CD14-positive monocyte (primary cell): ENCODE measurements around the gene PRRT4. TPM values are rescaled to one million over a fixed set of nuclear protein-coding genes. Genes with fewer than 3 reads are reported as not detected.

Source experiments
- DNase-seq, 3 donors: peaks; one replicate each; pipeline ENCODE4 v3.0.0-alpha.2; 2011 to 2022
- H2AFZ ChIP-seq: 2 replicates; pipeline ENCODE4 v1.6.0; 2012; ENCODE audit warnings: mild to moderate bottlenecking, low read depth, low read length, inconsistent platforms; ENCODE audit not compliant: insufficient read depth, poor library complexity, severe bottlenecking
- H3K27ac ChIP-seq, 2 donors: 1 replicate in 1 of 2; 2 replicates in 1 of 2; pipeline ENCODE4 v1.5.1; 2012 to 2013; ENCODE audit warnings: low read length in 2 of 2, control low read depth in 1 of 2, inconsistent platforms in 1 of 2, low read depth in 1 of 2, mild to moderate bottlenecking in 1 of 2
- H3K27me3 ChIP-seq, 2 donors: one replicate each; pipeline versions ENCODE4 v1.6.0 to v1.6.1; 2011 to 2013; ENCODE audit warnings: low read length in 2 of 2; ENCODE audit not compliant: control insufficient read depth in 2 of 2, insufficient read depth in 2 of 2
- H3K36me3 ChIP-seq, 2 donors: replicated peaks in 1 of 2; 1 replicate in 1 of 2; 2 replicates in 1 of 2; pipeline versions ENCODE4 v1.5.1 to v1.6.1; 2012 to 2013; ENCODE audit warnings: low read length in 2 of 2, control low read depth in 1 of 2, inconsistent platforms in 1 of 2, mild to moderate bottlenecking in 1 of 2; ENCODE audit not compliant: insufficient read depth in 2 of 2, control insufficient read depth in 1 of 2
- H3K4me1 ChIP-seq, 2 donors: 1 replicate in 1 of 2; 2 replicates in 1 of 2; pipeline versions ENCODE4 v1.5.1 to v1.6.1; 2012 to 2013; ENCODE audit warnings: low read length in 2 of 2, control low read depth in 1 of 2, inconsistent platforms in 1 of 2, mild to moderate bottlenecking in 1 of 2, moderate library complexity in 1 of 2; ENCODE audit not compliant: insufficient read depth in 2 of 2, control insufficient read depth in 1 of 2
- H3K4me2 ChIP-seq: replicated peaks from 2 replicates; pipeline ENCODE3; 2012; ENCODE audit warnings: low read length, moderate library complexity, mild to moderate bottlenecking; ENCODE audit not compliant: poor library complexity, severe bottlenecking; ENCODE audit errors: extremely low read depth
- H3K4me3 ChIP-seq, 3 experiments: fragments of 200-600 bp in 1 of 3; sonication (generic) in 1 of 3; replicated peaks in 1 of 3; 1 replicate in 2 of 3; 2 replicates in 1 of 3; pipeline ENCODE4 v1.5.1; 2011 to 2013; ENCODE audit warnings: low read length in 3 of 3, mild to moderate bottlenecking in 3 of 3, control low read depth in 2 of 3, low read depth in 2 of 3, inconsistent platforms in 1 of 3, moderate library complexity in 1 of 3
- H3K79me2 ChIP-seq: 2 replicates; pipeline ENCODE4 v1.6.0; 2012; ENCODE audit warnings: mild to moderate bottlenecking, control low read depth, inconsistent platforms, low read length, moderate library complexity; ENCODE audit not compliant: insufficient read depth
- H3K9ac ChIP-seq: 2 replicates; pipeline ENCODE4 v1.6.0; 2017; ENCODE audit warnings: low read length, mild to moderate bottlenecking; ENCODE audit not compliant: insufficient read depth, poor library complexity, severe bottlenecking
- H3K9me3 ChIP-seq, 2 donors: replicated peaks in 1 of 2; 1 replicate in 1 of 2; 2 replicates in 1 of 2; pipeline versions ENCODE4 v1.5.1 to v1.6.1; 2012 to 2013; ENCODE audit warnings: low read length in 2 of 2, control low read depth in 1 of 2; ENCODE audit not compliant: control insufficient read depth in 1 of 2, insufficient read depth in 1 of 2
- H4K20me1 ChIP-seq: 2 replicates; pipeline ENCODE4 v1.6.0; 2012; ENCODE audit warnings: mild to moderate bottlenecking, low read length, control low read depth, moderate library complexity; ENCODE audit not compliant: insufficient read depth
- H3K27ac Mint-ChIP-seq, 7 donors: one replicate each; pipeline ENCODE4 v1.8.0; 2020; ENCODE audit warnings: mild to moderate bottlenecking in 7 of 7, mixed read lengths in 7 of 7, moderate library complexity in 6 of 7, inconsistent platforms in 2 of 7
- H3K27me3 Mint-ChIP-seq, 3 donors: one replicate each; pipeline ENCODE4 v1.8.0; 2021 to 2022; ENCODE audit warnings: low read depth in 3 of 3, mild to moderate bottlenecking in 3 of 3, mixed read lengths in 3 of 3, moderate library complexity in 3 of 3, inconsistent platforms in 1 of 3
- H3K36me3 Mint-ChIP-seq, 2 donors: one replicate each; pipeline ENCODE4 v1.8.0; 2020; ENCODE audit warnings: mixed read lengths in 2 of 2, inconsistent platforms in 1 of 2, mild to moderate bottlenecking in 1 of 2
- H3K4me1 Mint-ChIP-seq: one replicate; pipeline ENCODE4 v1.8.0; 2020; ENCODE audit warnings: mild to moderate bottlenecking, mixed read lengths
- H3K4me3 Mint-ChIP-seq, 2 donors: one replicate each; pipeline ENCODE4 v1.8.0; 2020; ENCODE audit warnings: mild to moderate bottlenecking in 2 of 2, mixed read lengths in 2 of 2, moderate library complexity in 1 of 2
- H3K9me3 Mint-ChIP-seq, 7 donors: one replicate each; pipeline ENCODE4 v1.8.0; 2020 to 2022; ENCODE audit warnings: mixed read lengths in 7 of 7, mild to moderate bottlenecking in 6 of 7, moderate library complexity in 6 of 7, inconsistent platforms in 2 of 7
- CTCF ChIP-seq: fragments of 200-600 bp; IDR thresholded peaks from one replicate; pipeline ENCODE4 v1.8.0; 2022; ENCODE audit warnings: antibody characterized with exemption, mild to moderate bottlenecking
- WGBS: methylation state at CpG from one replicate; pipeline ENCODE4 v1.1.5; 2013; ENCODE audit warnings: missing lambda C conversion rate; ENCODE audit not compliant: insufficient coverage; 5-methylcytosine and 5-hydroxymethylcytosine counted together
- intact Hi-C, 2 donors: fragments of 100-400 bp; cut with micrococcal nuclease; formaldehyde crosslinking; loops; one replicate each; pipeline versions ENCODE4 v1.15.0 to v1.15.1; 2023
- polyA plus RNA-seq, 3 donors: library from polyadenylated mRNA; depleted of rRNA in 1 of 3; unstranded in 2 of 3; stranded (reverse) in 1 of 3; fragments of 300-500 nt in 2 of 3; fragments of >200 nt in 1 of 3; fragmentation: Illumina TruSeq in 2 of 3; gene quantifications; 1 replicate in 2 of 3; 2 replicates in 1 of 3; pipeline ENCODE4 v1.2.3, GENCODE V29; 2012 to 2021

The PRRT4 gene
- polyA plus RNA-seq, 3 donors: 1.1 TPM; not detected in 2

GRCh38 chr7:128341733-128342132, 19.8 kb downstream of the PRRT4 start:
- TF ChIP-seq CTCF: no peak
- Histone ChIP-seq H3K4me3 (no peak overlapping the region), H3K9ac (no peak overlapping the region), H3K9me3 (no peaks in the 10 kb centered on the region), H3K4me2 (no peak overlapping the region), H3K27ac (no peak overlapping the region), H3K27me3 (no peaks in the 10 kb centered on the region), H3K36me3 (peaks cover 27 to 38% of the 10 kb centered on the region in 2 donors), H2AFZ (no peak overlapping the region), H4K20me1 (no peaks in the 10 kb centered on the region), H3K4me1 (peaks cover 18 to 21% of the 10 kb centered on the region in 2 donors), H3K79me2 (peaks cover 35% of the 10 kb centered on the region)
- intact Hi-C loops: loop anchor here in 1 of 2 donors (10.0 kb wide), 1 partner anchor 113 kb away; the partner anchor contains the start of gene HILPDA
- Mint-ChIP-seq H3K36me3 (peaks cover 34 to 35% of the 10 kb centered on the region in 2 donors), H3K27me3 (no peaks in the 10 kb centered on the region), H3K27ac (no peak overlapping the region), H3K4me3 (no peak overlapping the region), H3K9me3 (no peaks in the 10 kb centered on the region), H3K4me1 (peaks cover 20% of the 10 kb centered on the region)
- WGBS: 100% methylated on average over 3 of the region's 6 CpGs
- no peak for DNase-seq

GRCh38 chr7:128335730-128336129, 25.8 kb downstream of the PRRT4 start:
- Histone ChIP-seq H3K27me3 (no peaks in the 10 kb centered on the region), H4K20me1 (no peaks in the 10 kb centered on the region), H3K36me3 (peaks cover 79 to 97% of the 10 kb centered on the region in 2 donors), H2AFZ (no peak overlapping the region), H3K9ac (no peak overlapping the region), H3K4me1 (no peaks in the 10 kb centered on the region), H3K79me2 (peaks cover 9% of the 10 kb centered on the region), H3K27ac (no peak overlapping the region), H3K4me3 (no peak overlapping the region), H3K9me3 (no peaks in the 10 kb centered on the region), H3K4me2 (no peak overlapping the region)
- Mint-ChIP-seq H3K36me3 (peaks cover 80 to 83% of the 10 kb centered on the region in 2 donors), H3K4me1 (no peaks in the 10 kb centered on the region), H3K27me3 (peaks cover 0 to 1% (median 0%) of the 10 kb centered on the region in 3 donors), H3K4me3 (no peak overlapping the region), H3K27ac (no peak overlapping the region), H3K9me3 (no peaks in the 10 kb centered on the region)
- intact Hi-C loops: no loop called here
- no peak for DNase-seq
- no peak for TF ChIP-seq CTCF
- 88% methylated on average over 1 of the region's 3 CpGs for WGBS
